HEK293T (cell line): Measurements from ENCODE around the gene SMIM13.

Source experiments
- BHLHE40 ChIP-seq: fragments of 450-650 bp; IDR thresholded peaks from 2 replicates; pipeline ENCODE4 v1.6.1; 2016; ENCODE audit warnings: mild to moderate bottlenecking, moderate library complexity, borderline replicate concordance
- CTBP1 ChIP-seq: fragments of 450-650 bp; IDR thresholded peaks from 2 replicates; pipeline ENCODE4 v1.6.1; 2016; ENCODE audit warnings: borderline replicate concordance
- ELF4 ChIP-seq: fragments of 450-650 bp; IDR thresholded peaks from 2 replicates; pipeline ENCODE4 v1.6.1; 2017; ENCODE audit warnings: antibody characterized with exemption
- FOXA1 ChIP-seq: fragments of 450-650 bp; IDR thresholded peaks from 2 replicates; pipeline ENCODE4 v1.6.1; 2016; ENCODE audit warnings: mild to moderate bottlenecking
- FOXK2 ChIP-seq: fragments of 450-650 bp; IDR thresholded peaks from 2 replicates; pipeline ENCODE4 v1.6.1; 2016; ENCODE audit warnings: mild to moderate bottlenecking
- HDGF ChIP-seq: fragments of 450-650 bp; IDR thresholded peaks from 2 replicates; pipeline ENCODE4 v1.6.1; 2017; ENCODE audit warnings: antibody characterized with exemption, borderline replicate concordance
- LEF1 ChIP-seq: fragments of 450-650 bp; IDR thresholded peaks from 2 replicates; pipeline ENCODE4 v1.6.1; 2017; ENCODE audit warnings: mild to moderate bottlenecking, borderline replicate concordance
- NFRKB ChIP-seq: fragments of 450-650 bp; IDR thresholded peaks from 2 replicates; pipeline ENCODE4 v1.6.1; 2016; ENCODE audit warnings: mild to moderate bottlenecking, moderate library complexity
- SP1 ChIP-seq: fragments of 450-650 bp; IDR thresholded peaks from 2 replicates; pipeline ENCODE4 v1.6.1; 2017
- TARDBP ChIP-seq: fragments of 450-650 bp; IDR thresholded peaks from 2 replicates; pipeline ENCODE4 v1.6.1; 2016

GRCh38 chr6:11162262-11162661, 68.6 kb downstream of the SMIM13 start:
- TF ChIP-seq SP1 (no peak), BHLHE40 (no peak), FOXK2 (no peak), NFRKB (no peak), ELF4 (no peak), CTBP1 (no peak), TARDBP (no peak), FOXA1 (no peak), LEF1 (no peak), HDGF (no peak)
